A172 (cell line): ENCODE data around the gene CFI. TPM values are rescaled to one million over a fixed set of nuclear protein-coding genes. Genes with fewer than 3 reads are reported as not detected.

ENCODE experiments used
- DNase-seq: peaks from one replicate; pipeline ENCODE4 v3.0.0-alpha.2; 2015; ENCODE audit warnings: low spot score
- total RNA-seq: library from RNA; depleted of rRNA; stranded (reverse); fragments of >200 nt; shearing (Covaris generic); gene quantifications from 2 replicates; pipeline ENCODE4 v1.2.3, GENCODE V29; 2014; rRNA removed

The CFI gene
- total RNA-seq, result 1.1 TPM in 1 of 2 replicates, not detected in the other

- peak; percentile 36 for DNase-seq
Observed at GRCh38 chr4:109801895-109802319, at the start of gene CFI. CFI (minus strand) TSS chr4:109801999; CDS start chr4:109801971, 28 bp downstream.

- no peak for DNase-seq
Observed at GRCh38 chr4:109850601-109851000, 48.8 kb upstream of the CFI start.

- DNase-seq, result no peak
Observed at GRCh38 chr4:109848501-109848900, 46.7 kb upstream of the CFI start.

GRCh38 chr4:109847896-109848442 is 46.2 kb upstream of the CFI start, which contains the start of gene LRIT3:
LRIT3 (plus strand) TSS chr4:109848107; CDS start chr4:109848202, 95 bp downstream.
- DNase-seq, result no peak

- DNase-seq, result no peak
Observed at GRCh38 chr4:109846395-109847098, 44.7 kb upstream of the CFI start.

GRCh38 chr4:109836985-109837384 is 35.2 kb upstream of the CFI start:
- DNase-seq, result no peak

- no peak for DNase-seq
Observed at GRCh38 chr4:109833756-109834155, 32.0 kb upstream of the CFI start.

- no peak for DNase-seq
Observed at GRCh38 chr4:109827672-109828071, 25.9 kb upstream of the CFI start, which contains the start of gene RRH. RRH (plus strand) TSS chr4:109827972; CDS start chr4:109828028, 56 bp downstream.

- DNase-seq, result peak; percentile 2
Observed at GRCh38 chr4:109826719-109827118, 24.9 kb upstream of the CFI start.

GRCh38 chr4:109821185-109821584 is 19.4 kb upstream of the CFI start:
- DNase-seq, result no peak

- no peak for DNase-seq
Observed at GRCh38 chr4:109820563-109820962, 18.8 kb upstream of the CFI start.

GRCh38 chr4:109818268-109818667 is 16.5 kb upstream of the CFI start:
- no peak for DNase-seq

GRCh38 chr4:109816894-109817293 is 15.1 kb upstream of the CFI start:
- no peak for DNase-seq

GRCh38 chr4:109816082-109816442 is 14.3 kb upstream of the CFI start:
- DNase-seq, result no peak

- peak; percentile 90 for DNase-seq
Observed at GRCh38 chr4:109815151-109816081, 13.6 kb upstream of the CFI start, which contains the start of gene GAR1. GAR1 (plus strand) TSS chr4:109815762; CDS start chr4:109816165, 403 bp downstream.

- DNase-seq, result no peak
Observed at GRCh38 chr4:109811707-109812106, 9.9 kb upstream of the CFI start.

- no peak for DNase-seq
Observed at GRCh38 chr4:109810552-109811387, 9.0 kb upstream of the CFI start.

GRCh38 chr4:109809655-109810054 is 7.9 kb upstream of the CFI start:
- DNase-seq, result no peak

- DNase-seq, result peak; percentile 46
Observed at GRCh38 chr4:109803924-109804571, 2.2 kb upstream of the CFI start.

- no peak for DNase-seq
Observed at GRCh38 chr4:109801099-109801789, 555 bp downstream of the CFI start.
